Stimulated activated CD4-positive, alpha-beta T cell treated with anti-CD3 and anti-CD28 coated beads, Interleukin-15, amount 100 ng/mL, for 24 hours (primary cell): Measurements from ENCODE around the gene LARP4B.

Experiments used
- DNase-seq: peaks from one replicate; pipeline ENCODE4 v3.0.0-alpha.2; 2020

LARP4B gene

DNA sequence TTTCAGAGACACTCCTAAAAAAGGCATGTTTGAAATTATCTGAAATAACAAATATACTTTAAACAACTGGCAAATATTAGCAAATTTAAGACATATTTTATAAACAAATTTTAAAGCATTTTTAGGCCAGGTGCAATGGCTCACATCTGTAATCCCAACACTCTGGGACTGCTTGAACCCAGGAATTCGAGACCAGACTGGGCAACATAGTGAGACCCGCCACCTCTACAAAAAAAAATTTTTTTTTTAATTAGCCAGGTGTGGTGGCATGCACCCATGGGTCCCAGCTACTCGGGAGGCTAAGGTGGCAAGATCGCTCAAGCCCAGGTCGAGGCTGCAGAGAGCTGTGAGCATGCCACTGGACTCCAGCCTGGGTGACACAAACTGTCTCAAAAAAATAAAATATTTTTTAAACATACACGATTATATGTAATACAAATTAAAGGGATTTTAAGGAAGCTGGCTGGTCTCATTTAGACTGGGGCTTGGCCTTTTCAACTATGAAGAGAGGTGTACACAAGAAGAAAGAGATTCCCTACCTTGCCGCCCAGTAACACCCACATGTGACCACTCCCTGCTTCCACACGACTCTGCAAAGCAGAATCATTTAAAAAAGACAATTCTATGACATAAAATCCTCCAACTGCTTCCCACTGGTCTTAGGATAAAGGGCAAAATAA lies 7.5 kb downstream of the LARP4B start:
- DNase-seq = no peak

DNA sequence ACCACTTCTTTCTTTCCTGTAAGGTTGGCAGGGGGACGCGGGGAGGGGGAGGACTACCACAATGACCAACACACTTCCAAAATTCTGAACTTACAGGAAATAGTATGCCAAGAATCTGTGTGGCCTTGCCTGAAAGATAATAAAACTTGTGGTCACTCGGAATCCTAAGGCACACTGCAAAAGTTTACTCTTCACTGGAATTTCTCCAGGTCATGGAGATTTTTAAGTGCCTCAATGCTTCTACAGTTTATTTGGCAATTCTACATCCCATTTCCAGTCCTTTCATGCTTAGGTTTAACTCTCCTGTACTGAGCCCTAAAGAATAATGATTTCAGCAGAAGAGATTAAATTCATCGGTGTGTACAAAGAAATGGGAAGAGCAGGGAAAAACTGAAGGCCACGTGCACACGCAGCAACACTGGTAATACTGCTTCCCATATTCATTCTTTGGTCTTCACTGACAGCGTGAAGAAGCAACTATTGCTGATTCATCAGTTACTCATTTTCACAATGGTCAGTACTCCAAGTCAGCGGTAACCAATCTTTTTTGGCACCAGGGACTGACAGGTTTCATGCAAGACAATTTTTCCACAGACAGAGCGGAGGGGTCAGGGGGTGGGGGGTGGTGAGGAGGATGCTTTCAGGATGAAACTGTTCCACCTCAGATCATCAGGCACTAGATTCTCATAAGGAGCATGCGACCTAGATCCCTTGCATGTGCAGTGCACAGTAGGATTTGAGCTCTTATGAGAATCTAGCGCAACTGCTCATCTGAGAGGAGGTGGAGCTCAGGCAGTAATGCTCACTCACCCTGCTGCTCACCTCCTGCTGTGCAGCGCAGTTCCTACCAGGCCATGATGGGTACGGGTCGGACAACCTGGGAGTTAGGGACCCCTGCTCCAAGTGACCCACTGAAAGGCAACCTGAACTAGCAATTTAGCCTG lies 9.8 kb downstream of the LARP4B start:
- no peak for DNase-seq

DNA sequence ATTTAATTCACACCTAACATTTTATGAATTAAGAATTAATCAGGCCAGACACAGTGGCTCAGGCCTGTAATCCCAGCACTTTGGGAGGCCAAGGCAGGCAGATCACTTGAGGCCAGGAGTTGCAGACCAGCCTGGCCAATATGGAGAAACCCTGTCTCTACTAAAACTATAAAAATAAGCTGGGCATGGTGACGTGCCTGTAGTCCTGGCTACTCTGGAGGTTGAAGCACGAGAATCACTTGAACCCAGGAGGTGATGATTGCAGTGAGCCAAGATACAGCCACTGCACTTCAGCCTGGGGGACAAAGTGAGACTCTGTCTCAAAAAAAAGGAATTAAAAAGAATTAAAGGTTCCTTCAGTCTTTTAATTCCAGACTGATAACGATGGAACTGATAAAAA lies 11.1 kb downstream of the LARP4B start:
- DNase-seq = no peak

DNA sequence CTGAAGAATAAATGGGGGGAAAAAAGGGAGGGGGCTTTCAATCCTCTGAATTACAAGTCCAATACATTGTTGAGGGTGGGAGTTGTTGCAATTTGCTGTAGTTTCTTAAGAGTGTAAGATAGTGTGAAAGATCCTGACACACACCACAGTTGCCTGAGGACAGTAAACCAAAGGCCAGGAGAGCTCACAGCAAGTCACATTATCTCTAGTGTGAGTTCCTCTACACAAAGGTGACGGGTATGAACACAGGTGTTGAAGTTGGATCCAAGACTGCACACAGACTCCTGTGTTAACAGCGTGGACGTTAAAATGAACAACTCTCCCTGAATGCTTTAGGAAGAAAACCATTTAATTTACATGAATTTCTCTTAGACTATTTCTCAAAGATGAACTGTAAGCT lies 12.0 kb downstream of the LARP4B start:
- DNase-seq = no peak

DNA sequence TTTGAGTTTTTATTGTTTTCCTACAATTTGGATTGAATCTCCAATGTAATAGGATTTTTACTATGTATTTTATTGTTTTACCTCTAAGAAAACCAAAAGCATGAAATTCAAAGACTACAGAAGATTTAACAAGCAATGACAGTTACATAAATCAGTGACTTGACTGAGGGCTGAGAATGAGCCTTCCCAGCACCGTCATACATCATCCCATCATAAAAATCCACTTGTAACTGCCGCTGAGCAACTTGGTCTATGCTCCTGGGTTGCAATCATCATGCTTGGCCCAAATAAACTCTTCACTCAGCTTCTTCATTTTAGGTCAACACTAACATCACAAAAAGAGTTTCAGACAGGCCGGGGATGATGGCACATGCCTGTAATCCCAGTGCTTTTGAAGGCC lies 13.5 kb downstream of the LARP4B start:
- DNase-seq = no peak

DNA sequence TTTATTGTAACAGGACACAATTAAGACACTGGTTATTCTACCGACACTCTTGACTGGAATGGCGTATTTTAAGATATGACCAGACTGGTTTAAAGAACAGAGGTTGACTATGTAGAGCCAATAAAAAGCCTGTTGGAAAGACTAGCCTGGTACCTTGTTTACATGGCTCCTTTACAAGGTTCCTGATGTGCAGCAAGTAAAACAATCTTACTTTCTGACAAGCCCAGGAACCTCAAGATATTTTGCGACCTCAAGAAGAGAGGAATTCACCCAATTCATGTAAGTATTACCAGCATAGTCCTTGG lies 14.1 kb downstream of the LARP4B start:
- no peak for DNase-seq

DNA sequence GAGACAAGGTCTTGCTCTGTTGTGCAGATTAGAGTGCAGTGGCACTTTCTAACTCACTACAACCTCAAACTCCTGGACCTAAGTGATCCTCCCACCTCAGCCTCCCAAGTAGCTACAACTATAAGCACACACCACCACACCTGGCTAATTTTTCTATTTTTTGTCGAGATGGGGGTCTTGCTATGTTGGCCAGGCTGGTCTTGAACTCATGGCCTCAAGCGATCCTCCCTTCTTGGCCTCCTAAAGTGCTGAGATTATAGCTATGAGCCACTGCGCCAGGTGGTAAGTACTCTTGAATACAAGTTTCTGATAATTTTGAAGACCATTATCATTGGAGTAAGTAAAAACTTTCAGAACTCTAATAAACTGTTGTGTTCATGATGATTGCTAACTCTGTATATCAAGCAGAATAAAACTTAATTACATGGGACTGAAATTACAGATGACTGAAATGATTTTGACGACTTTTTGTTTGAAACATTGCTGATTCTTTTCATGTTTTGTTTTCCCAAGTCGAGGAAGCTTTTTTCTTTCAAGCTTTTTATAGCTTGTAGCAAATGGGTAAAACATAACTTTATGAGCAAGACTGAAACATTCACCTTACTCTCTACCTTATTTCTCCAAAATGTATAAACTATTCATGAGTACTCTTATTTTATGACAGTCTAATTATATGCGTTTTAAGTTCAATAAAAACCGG lies 14.6 kb downstream of the LARP4B start:
- DNase-seq = no peak

DNA sequence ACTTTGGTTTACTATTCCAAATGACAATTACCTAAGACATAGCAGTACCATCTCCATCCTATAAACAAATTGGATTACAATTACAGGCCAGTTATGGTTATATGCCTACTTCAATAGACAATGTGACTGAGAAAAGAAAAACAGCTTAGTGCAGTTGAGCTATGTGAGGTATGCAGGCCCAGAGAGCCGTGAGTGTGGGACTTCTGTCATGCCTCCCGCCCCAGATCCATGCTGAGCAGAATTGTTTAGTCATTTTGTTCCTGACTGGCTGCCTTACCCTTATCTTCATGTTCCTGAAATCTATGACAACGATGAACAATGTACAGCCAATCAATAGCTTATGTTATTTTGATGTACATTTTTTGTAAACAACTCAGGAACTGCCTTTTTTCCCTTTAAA lies 21.7 kb downstream of the LARP4B start:
- DNase-seq = no peak

DNA sequence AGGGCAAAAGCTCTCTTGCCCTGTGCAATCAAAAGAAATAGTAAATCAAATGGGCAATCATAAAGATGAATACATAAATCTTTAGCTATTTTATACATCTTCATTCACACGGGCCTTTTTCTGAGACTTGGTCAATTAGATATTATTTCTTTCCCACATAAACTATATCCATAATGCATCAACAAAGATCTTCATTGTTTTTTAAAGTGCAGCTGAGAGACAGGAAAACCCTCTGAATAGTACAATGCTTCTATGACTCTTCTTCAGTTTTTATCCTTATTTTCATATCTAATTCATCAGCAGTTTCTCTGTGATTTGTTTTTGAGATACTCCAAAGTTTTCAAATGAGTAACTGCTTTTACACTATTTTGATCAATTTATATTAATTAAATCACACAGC lies 25.5 kb downstream of the LARP4B start:
- no peak for DNase-seq

DNA sequence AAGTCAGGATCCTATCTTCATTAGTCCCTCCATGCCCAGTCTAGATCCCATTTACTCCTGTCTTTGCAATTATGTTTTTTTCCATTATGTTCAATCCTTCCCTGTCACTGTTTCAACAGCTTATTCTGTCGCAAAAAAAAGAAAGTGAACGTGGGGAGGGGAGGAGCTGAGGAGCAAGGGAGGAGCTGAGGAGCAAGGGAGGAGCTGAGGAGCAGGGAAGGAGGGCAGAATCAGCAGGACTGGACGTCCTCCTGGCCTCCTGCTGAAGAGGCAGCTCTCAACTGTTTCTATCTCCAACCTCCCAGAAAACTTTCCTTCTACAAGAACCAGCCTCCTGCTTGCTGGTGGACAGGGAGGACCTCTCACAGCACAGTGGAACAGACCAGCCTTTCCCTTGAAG lies 26.0 kb downstream of the LARP4B start:
- DNase-seq = no peak

DNA sequence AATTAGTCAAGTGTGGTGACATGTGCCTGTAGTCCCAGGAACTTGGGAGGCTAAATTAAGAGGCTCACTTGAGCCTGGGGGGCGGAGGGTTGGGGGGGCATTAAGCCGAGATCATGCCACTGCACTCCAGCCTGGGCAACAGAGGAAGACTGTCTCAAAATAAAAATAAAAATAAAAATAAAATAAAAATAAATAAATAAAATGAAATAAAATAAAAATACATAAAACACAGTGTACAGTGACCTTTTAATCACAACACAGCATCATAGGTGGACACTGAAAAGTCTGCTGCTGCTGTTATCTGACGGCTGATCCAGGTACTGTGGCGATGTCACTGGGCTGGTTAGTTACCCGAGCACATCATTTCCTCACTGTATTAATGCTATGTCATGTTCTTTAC lies 27.1 kb downstream of the LARP4B start:
- no peak for DNase-seq

DNA sequence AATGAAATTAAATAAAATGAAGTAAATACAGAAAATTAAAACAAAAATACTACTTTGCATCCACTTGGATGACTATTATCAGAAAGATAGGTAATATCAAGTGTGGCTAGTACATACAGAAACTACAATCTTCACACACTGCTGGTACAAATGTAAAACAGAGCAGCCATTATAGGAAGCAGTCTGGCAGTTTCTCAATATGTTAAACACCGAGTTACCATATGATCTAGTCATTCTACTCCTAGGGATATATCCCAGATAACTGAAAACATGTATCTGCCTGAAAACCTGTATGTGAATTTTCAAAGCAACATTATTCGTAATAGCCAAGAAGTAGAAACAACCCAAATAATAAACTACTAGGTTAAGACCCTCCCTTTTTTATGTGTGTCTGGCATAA lies 33.4 kb downstream of the LARP4B start:
- DNase-seq = no peak

DNA sequence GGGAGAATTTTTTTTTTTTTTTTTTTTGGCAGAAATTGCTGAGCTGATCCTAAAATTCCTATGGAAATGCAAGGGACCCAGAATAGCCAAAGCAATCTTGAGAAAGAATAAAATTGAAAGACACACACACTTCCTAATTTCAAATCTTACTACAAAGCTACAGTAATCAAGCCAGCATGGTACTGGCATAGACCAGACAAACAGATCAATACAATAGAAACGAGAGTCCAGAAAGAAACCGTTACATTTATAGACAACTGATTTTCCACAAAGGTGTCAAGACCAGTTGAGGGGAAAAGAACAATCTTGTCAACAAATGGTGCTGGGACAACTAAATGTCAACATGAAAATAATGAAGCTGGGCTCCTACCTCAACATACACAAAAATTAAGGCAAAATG lies 34.5 kb downstream of the LARP4B start:
- no peak for DNase-seq

DNA sequence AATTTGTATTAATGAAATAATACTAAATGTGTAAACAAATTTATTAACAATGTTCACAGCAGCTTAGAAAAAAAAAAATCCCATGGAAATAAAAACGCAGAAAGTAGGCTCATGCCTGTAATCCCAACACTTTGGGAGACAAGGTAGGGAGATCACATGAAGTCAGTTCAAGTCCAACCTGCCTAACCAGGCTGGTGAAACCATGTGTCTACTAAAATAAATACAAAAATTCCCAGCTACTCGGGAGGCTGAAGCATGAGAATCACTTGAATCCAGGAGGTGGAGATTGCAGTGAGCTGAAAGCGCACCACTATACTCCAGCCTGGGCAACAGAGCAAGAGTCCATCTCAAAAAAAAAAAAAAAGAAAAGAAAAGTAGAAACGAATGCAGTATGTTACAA lies 36.2 kb downstream of the LARP4B start:
- DNase-seq = no peak

DNA sequence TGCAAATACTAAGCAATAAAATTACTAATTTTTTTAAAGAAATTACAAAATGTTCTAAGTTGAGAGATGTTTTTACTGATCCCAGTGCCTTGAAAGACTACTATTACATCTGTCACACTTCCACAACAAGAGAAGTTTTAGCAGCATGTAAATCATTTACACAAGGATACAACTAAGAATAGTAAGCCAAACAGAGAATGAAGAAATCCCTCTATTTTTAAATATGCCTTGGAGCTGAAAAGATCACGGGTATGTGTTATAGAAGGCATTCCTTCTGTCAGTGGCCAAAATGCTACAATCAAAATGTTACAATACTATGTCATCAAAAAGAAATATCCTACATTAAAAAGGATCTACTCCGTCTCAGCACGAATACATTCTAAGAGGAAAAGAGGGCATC lies 52.6 kb downstream of the LARP4B start:
- DNase-seq = no peak

DNA sequence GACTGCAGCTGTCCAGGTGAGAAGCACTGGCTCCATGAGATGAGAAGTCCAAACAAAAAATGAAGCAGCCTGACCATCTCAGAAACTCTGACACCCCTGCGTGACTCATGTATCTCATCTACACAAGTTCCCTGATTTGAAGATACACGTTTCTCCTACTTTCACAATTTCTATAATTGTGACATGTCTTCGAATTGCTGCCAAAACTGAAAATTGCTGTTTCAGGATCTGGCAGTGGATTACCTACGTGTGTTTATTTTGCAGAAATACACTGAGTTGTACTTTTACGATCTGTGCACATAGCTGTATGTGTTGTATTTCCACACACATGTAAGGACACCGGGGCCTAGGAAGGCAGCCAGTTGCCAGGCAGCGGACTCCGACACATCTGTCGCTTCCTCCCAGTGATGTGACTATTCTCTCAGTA lies 53.2 kb downstream of the LARP4B start:
- DNase-seq = no peak

DNA sequence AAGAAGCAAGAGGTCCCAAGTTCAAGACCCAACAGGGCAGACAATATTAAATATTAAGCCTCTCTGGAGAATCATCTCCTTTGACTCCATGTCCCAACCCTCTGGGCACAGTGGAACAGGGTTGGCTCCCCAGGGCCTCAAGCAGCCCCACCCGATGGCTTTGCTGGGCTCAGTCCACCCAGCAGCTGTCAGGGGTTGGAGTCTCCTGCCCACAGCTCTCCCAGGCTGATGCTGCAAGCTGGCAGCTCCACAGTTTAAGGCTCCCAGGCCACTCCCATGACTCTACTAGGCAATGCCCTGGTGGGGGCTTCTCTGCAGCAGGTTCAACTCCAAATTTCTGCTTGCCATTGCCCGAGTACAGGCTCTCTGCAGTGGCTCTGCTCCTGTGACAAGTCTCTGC lies 55.1 kb downstream of the LARP4B start:
- no peak for DNase-seq

DNA sequence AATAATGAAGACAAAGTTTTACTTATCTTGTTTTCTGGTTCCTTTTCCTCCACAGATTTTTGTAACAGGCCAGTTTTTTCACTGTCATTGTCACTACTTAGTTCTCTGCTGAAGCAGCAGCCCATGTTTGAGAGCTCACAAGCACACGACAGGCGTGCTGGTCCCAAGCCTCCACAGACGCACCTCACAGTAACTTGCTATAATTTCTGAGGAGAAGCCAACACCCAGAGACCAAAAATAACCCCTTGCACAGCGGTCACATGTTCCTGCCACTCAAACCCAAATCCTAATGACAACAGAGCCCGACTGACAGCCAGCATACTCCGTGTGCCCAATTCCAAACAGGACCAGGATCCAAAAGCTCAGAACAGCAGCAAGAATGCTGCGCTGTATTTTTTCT lies 58.5 kb downstream of the LARP4B start:
- DNase-seq = no peak

DNA sequence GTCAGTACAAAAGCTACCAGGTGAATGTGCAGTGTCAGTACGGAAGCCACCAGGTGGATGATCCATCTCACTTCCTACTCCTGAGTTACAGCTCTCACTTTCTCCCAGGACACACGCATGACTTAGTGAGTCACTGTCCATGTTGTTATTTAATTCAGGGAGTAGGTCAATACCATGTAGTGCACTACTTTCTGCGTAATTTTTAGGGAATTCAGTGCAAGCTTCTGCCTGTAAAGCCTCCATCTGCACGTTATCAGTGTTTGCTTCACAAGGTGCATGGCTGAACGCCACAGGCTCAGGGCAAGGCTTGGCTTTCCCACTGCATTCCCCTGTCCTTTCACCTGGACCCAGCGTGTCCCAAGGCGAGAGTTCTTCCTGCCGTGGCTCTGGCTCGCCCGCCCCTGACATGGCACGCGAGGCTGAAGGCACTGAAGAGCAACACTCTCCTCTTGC lies 59.5 kb downstream of the LARP4B start:
- no peak for DNase-seq

DNA sequence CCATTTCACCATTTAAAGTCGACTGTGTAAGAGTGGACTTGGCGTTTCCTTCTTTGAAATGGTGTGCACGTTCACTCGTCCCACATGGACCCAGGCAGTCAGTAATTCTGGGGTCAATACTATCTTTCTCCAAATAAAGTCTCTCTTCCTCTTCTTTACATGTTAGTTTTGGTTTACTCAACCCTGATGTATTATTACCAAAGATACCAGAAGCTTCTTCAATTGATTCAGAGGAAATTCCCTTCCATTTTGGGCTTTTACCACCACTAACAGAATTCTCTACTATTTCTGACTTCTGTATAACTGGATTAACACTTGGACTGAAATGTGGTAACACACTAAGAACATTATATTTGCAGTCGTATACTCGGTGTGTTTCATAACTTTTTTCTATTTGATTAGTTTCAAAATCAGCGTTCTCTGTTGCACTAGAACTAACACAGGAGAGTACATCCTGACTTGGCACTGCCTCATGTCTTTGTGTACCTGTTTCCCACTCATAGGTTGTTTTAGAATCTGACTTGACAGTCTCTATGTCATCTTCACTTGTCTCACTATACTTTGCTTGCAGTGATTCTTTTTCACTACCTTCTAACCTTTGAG lies 60.8 kb downstream of the LARP4B start:
- DNase-seq = no peak

DNA sequence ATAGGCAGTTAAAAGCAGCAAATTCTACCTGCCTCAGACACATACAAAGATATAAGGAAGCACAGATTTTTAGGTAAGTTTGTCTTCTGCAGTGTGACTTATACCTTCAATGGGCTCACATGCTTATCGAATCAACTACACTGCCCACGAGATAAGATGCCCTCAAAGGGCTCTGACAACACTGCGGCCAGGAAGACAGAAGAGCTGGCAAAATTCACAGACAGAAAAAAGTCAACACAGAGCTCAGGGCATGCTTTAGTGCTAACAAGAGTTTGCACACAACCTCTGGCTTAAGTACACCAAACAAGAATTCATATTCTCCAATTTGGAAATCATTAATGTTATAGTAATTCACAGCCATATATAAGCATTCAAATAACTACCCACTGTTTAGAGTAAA lies 62.3 kb downstream of the LARP4B start:
- DNase-seq = no peak

DNA sequence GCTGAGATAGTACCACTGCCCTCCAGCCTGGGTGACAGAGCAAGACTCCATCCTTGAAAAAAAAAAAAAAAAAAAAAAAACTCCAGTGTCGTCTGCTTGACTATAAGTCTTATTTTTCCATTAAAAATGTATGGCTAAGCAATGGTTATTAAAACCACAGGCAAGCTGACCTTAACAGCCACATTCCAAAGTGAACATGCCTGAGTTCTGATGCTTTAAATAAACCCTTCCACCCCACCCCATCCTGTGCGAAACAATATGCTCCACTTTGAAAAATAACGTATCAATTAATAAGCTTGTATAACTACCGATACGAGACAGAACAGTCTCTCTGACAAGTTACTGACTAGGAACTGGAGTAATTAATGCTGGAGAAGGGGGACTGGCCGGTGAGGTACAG lies 63.7 kb downstream of the LARP4B start:
- DNase-seq = no peak

DNA sequence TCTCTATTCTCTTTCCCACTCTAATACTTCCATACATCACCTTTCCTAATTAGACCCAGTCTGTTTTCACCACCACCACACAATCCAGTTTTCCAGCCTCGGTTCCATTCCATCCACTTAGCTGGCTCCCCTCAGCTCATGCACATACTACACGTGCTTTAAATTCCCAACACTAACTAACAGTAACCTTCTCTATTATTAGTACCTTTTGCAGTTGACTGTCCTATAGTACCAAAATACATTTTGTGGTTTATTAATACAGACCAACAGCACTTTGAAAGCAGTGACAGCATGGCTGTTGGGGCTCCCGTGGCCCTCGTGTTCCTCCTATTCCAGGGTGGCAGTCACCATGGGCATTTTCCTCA lies 64.9 kb downstream of the LARP4B start:
- no peak for DNase-seq
